ENCODE measurements around the gene UMPS.

- no peak for TF ChIP-seq EZH2 (IDR thresholded peaks at IDR 0.05; ENCODE audit: insufficient read depth, poor library complexity, severe bottlenecking)
- TF ChIP-seq EZH2phosphoT487 (IDR thresholded peaks at IDR 0.05; ENCODE audit: insufficient read depth, low read depth): no peak
These were observed 58.0 kb downstream of the UMPS start for GRCh38 chr3:124788254-124788745.

All from GM23248 (cell line).